Skeletal muscle satellite cell (primary cell): Measurements from ENCODE around the gene AOPEP.
"Not testable (repeated sequence)": the region's sequence is repeated elsewhere in the genome, so short reads cannot be mapped to it uniquely, and the experiment has no call there.

Experiments used
- H3K27me3 ChIP-seq: 2 replicates; pipeline ENCODE4 v1.7.0; 2013; ENCODE audit warnings: low read length; ENCODE audit not compliant: control insufficient read depth, insufficient read depth
- H3K36me3 ChIP-seq: 2 replicates; pipeline ENCODE4 v1.7.0; 2013; ENCODE audit warnings: mild to moderate bottlenecking, control low read depth, low read length; ENCODE audit not compliant: insufficient read depth
- H3K4me1 ChIP-seq: 2 replicates; pipeline ENCODE4 v1.7.0; 2013; ENCODE audit warnings: low read length; ENCODE audit not compliant: control insufficient read depth, insufficient read depth
- H3K4me2 ChIP-seq: 2 replicates; pipeline ENCODE4 v1.7.0; 2013; ENCODE audit warnings: mild to moderate bottlenecking, low read length
- H3K4me3 ChIP-seq: 2 replicates; pipeline ENCODE4 v1.7.0; 2013; ENCODE audit warnings: low read length
- H3K9ac ChIP-seq: 2 replicates; pipeline ENCODE4 v1.7.0; 2013; ENCODE audit warnings: mild to moderate bottlenecking, low read depth, low read length, moderate library complexity
- H3K9me3 ChIP-seq: replicated peaks from 2 replicates; pipeline ENCODE4 v1.7.0; 2013; ENCODE audit warnings: mild to moderate bottlenecking, control low read depth, low read length

AOPEP gene

GRCh38 chr9:94840738-94841137 lies 114.2 kb downstream of the AOPEP start:
- Histone ChIP-seq H3K36me3 (no peaks in the 10 kb centered on the region), H3K4me2 (no peak overlapping the region), H3K9me3 (peaks cover 6% of the 10 kb centered on the region), H3K9ac (no peak overlapping the region), H3K27me3 (no peaks in the 10 kb centered on the region), H3K4me3 (no peak overlapping the region), H3K4me1 (no peaks in the 10 kb centered on the region)

GRCh38 chr9:94843134-94843533 lies 116.6 kb downstream of the AOPEP start:
- Histone ChIP-seq H3K9me3 (peaks cover 6% of the 10 kb centered on the region), H3K36me3 (no peaks in the 10 kb centered on the region), H3K27me3 (no peaks in the 10 kb centered on the region), H3K4me2 (no peak overlapping the region), H3K4me1 (peaks cover 15% of the 10 kb centered on the region), H3K4me3 (no peak overlapping the region), H3K9ac (no peak overlapping the region)

- H3K4me2 ChIP-seq, result peak overlapping the region; percentile 37
- no peaks in the 10 kb centered on the region for H3K36me3 ChIP-seq
- peak overlapping the region; percentile 59 for H3K9ac ChIP-seq
Measured at GRCh38 chr9:94846739-94847138, 120.2 kb downstream of the AOPEP start.

GRCh38 chr9:94847486-94847885 lies 121.0 kb downstream of the AOPEP start:
- Histone ChIP-seq H3K36me3 (no peaks in the 10 kb centered on the region), H3K27me3 (no peaks in the 10 kb centered on the region), H3K9ac (peak overlapping the region; percentile 70), H3K4me2 (peak overlapping the region; percentile 51), H3K4me1 (peaks cover 19% of the 10 kb centered on the region), H3K4me3 (peak overlapping the region; percentile 1), H3K9me3 (no peaks in the 10 kb centered on the region)

More at GRCh38 chr9:94846739-94847138, 120.2 kb downstream of the AOPEP start:
- Histone ChIP-seq H3K4me1 (peaks cover 19% of the 10 kb centered on the region), H3K4me3 (no peak overlapping the region), H3K9me3 (no peaks in the 10 kb centered on the region), H3K27me3 (no peaks in the 10 kb centered on the region)

- H3K36me3 ChIP-seq, H3K9me3 ChIP-seq, H3K9ac ChIP-seq, H3K4me2 ChIP-seq, H3K4me3 ChIP-seq, H3K27me3 ChIP-seq: not testable (repeated sequence)
- peaks cover 23% of the 10 kb centered on the region for H3K4me1 ChIP-seq
Measured at GRCh38 chr9:94848791-94849190, 122.3 kb downstream of the AOPEP start.

- no peak overlapping the region for H3K4me3 ChIP-seq
- peaks cover 28% of the 10 kb centered on the region for H3K4me1 ChIP-seq
Measured at GRCh38 chr9:94850540-94851434, 124.3 kb downstream of the AOPEP start.

GRCh38 chr9:94851467-94851866 lies 125.0 kb downstream of the AOPEP start:
- Histone ChIP-seq H3K4me3 (no peak overlapping the region), H3K9ac (no peak overlapping the region), H3K4me2 (no peak overlapping the region), H3K36me3 (no peaks in the 10 kb centered on the region), H3K9me3 (no peaks in the 10 kb centered on the region), H3K4me1 (peaks cover 28% of the 10 kb centered on the region), H3K27me3 (no peaks in the 10 kb centered on the region)

More at GRCh38 chr9:94850540-94851434, 124.3 kb downstream of the AOPEP start:
- Histone ChIP-seq H3K36me3 (no peaks in the 10 kb centered on the region), H3K9ac (no peak overlapping the region), H3K9me3 (no peaks in the 10 kb centered on the region), H3K4me2 (no peak overlapping the region), H3K27me3 (no peaks in the 10 kb centered on the region)

GRCh38 chr9:94851892-94852291 lies 125.4 kb downstream of the AOPEP start:
- Histone ChIP-seq H3K4me1 (peaks cover 24% of the 10 kb centered on the region), H3K4me2 (no peak overlapping the region), H3K9me3 (no peaks in the 10 kb centered on the region), H3K27me3 (no peaks in the 10 kb centered on the region), H3K36me3 (no peaks in the 10 kb centered on the region), H3K9ac (no peak overlapping the region), H3K4me3 (no peak overlapping the region)

GRCh38 chr9:94852373-94852772 lies 125.9 kb downstream of the AOPEP start:
- H3K4me3 ChIP-seq, result no peak overlapping the region
- no peaks in the 10 kb centered on the region for H3K27me3 ChIP-seq
- no peak overlapping the region for H3K4me2 ChIP-seq
- H3K9ac ChIP-seq, result no peak overlapping the region
- H3K4me1 ChIP-seq, result peaks cover 20% of the 10 kb centered on the region
- H3K36me3 ChIP-seq, result no peaks in the 10 kb centered on the region
- H3K9me3 ChIP-seq, result no peaks in the 10 kb centered on the region

GRCh38 chr9:94853887-94854286 lies 127.4 kb downstream of the AOPEP start:
- H3K4me2 ChIP-seq, result no peak overlapping the region
- H3K4me1 ChIP-seq, result peaks cover 13% of the 10 kb centered on the region
- H3K9me3 ChIP-seq, result no peaks in the 10 kb centered on the region
- no peak overlapping the region for H3K4me3 ChIP-seq
- no peaks in the 10 kb centered on the region for H3K27me3 ChIP-seq
- H3K36me3 ChIP-seq, result no peaks in the 10 kb centered on the region
- H3K9ac ChIP-seq, result no peak overlapping the region

GRCh38 chr9:94855903-94856302 lies 129.4 kb downstream of the AOPEP start:
- no peak overlapping the region for H3K4me3 ChIP-seq
- no peaks in the 10 kb centered on the region for H3K36me3 ChIP-seq
- H3K9me3 ChIP-seq, result no peaks in the 10 kb centered on the region
- no peaks in the 10 kb centered on the region for H3K27me3 ChIP-seq
- H3K4me1 ChIP-seq, result peaks cover 20% of the 10 kb centered on the region
- no peak overlapping the region for H3K9ac ChIP-seq
- no peak overlapping the region for H3K4me2 ChIP-seq

GRCh38 chr9:94857791-94858190 lies 131.3 kb downstream of the AOPEP start:
- peaks cover 37% of the 10 kb centered on the region for H3K4me1 ChIP-seq
- H3K9ac ChIP-seq, result no peak overlapping the region
- H3K9me3 ChIP-seq, result no peaks in the 10 kb centered on the region
- H3K4me2 ChIP-seq, result no peak overlapping the region
- H3K27me3 ChIP-seq, result no peaks in the 10 kb centered on the region
- no peak overlapping the region for H3K4me3 ChIP-seq
- H3K36me3 ChIP-seq, result no peaks in the 10 kb centered on the region
